HL-60 (cell line): ENCODE measurements around the gene RAC3.

Source experiments
- POLR2AphosphoS5 ChIP-seq: IDR thresholded peaks from 2 replicates; pipeline ENCODE4 v1.6.1; 2012; ENCODE audit warnings: low read depth
- TF ChIP-seq, protein P1 (sequence below): IDR thresholded peaks from one replicate; pipeline ENCODE4 v1.5.1; 2011; ENCODE audit warnings: low read length, control low read depth, inconsistent platforms; ENCODE audit not compliant: insufficient read depth
- TF ChIP-seq, protein P2 (sequence below): IDR thresholded peaks from 2 replicates; pipeline ENCODE4 v1.6.1; 2012; ENCODE audit warnings: low read depth; ENCODE audit not compliant: insufficient replicate concordance

DNA sequence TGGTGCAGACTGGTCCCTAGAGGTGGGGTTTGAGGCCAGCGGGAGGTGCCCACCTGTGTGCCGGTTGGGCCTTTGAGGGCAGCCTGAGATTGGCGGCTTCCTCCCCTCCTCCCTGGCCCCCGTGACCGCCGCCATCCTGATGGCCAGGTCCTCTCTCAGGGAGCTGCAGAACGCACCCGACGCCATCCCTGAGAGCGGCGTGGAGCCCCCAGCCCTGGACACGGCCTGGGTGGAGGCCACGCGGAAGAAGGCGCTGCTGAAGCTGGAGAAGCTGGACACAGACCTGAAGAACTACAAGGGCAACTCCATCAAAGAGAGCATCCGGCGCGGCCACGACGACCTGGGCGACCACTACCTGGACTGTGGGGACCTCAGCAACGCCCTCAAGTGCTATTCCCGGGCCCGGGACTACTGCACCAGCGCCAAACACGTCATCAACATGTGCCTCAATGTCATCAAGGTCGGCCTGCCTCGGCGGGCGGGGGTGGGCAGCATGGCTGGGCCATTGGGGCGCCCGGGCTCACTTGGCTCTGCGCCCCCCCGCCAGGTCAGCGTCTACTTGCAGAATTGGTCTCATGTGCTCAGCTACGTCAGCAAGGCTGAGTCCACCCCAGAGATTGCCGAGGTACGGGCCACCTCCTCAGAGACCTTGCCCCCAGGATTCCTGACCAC, 23.0 kb downstream of the RAC3 start:
- TF ChIP-seq, protein P1, sequence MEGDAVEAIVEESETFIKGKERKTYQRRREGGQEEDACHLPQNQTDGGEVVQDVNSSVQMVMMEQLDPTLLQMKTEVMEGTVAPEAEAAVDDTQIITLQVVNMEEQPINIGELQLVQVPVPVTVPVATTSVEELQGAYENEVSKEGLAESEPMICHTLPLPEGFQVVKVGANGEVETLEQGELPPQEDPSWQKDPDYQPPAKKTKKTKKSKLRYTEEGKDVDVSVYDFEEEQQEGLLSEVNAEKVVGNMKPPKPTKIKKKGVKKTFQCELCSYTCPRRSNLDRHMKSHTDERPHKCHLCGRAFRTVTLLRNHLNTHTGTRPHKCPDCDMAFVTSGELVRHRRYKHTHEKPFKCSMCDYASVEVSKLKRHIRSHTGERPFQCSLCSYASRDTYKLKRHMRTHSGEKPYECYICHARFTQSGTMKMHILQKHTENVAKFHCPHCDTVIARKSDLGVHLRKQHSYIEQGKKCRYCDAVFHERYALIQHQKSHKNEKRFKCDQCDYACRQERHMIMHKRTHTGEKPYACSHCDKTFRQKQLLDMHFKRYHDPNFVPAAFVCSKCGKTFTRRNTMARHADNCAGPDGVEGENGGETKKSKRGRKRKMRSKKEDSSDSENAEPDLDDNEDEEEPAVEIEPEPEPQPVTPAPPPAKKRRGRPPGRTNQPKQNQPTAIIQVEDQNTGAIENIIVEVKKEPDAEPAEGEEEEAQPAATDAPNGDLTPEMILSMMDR, result no peak
- TF ChIP-seq POLR2AphosphoS5, result no peak; the same call in 1 of the 2 replicates
- TF ChIP-seq, protein P2, sequence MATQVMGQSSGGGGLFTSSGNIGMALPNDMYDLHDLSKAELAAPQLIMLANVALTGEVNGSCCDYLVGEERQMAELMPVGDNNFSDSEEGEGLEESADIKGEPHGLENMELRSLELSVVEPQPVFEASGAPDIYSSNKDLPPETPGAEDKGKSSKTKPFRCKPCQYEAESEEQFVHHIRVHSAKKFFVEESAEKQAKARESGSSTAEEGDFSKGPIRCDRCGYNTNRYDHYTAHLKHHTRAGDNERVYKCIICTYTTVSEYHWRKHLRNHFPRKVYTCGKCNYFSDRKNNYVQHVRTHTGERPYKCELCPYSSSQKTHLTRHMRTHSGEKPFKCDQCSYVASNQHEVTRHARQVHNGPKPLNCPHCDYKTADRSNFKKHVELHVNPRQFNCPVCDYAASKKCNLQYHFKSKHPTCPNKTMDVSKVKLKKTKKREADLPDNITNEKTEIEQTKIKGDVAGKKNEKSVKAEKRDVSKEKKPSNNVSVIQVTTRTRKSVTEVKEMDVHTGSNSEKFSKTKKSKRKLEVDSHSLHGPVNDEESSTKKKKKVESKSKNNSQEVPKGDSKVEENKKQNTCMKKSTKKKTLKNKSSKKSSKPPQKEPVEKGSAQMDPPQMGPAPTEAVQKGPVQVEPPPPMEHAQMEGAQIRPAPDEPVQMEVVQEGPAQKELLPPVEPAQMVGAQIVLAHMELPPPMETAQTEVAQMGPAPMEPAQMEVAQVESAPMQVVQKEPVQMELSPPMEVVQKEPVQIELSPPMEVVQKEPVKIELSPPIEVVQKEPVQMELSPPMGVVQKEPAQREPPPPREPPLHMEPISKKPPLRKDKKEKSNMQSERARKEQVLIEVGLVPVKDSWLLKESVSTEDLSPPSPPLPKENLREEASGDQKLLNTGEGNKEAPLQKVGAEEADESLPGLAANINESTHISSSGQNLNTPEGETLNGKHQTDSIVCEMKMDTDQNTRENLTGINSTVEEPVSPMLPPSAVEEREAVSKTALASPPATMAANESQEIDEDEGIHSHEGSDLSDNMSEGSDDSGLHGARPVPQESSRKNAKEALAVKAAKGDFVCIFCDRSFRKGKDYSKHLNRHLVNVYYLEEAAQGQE, result no peak
